Neural progenitor cell (in vitro differentiated cells): ENCODE data around the gene DDAH1.

ENCODE experiments used
- CTCF ChIP-seq: fragments of 200-600 bp; sonication (generic); IDR thresholded peaks from 2 replicates; pipeline ENCODE4 v1.5.1; 2017; ENCODE audit warnings: antibody characterized with exemption, mild to moderate bottlenecking
- EZH2 ChIP-seq: fragments of 200-600 bp; sonication (generic); IDR thresholded peaks from 2 replicates; pipeline ENCODE4 v1.6.1; 2017; ENCODE audit warnings: antibody characterized with exemption, mild to moderate bottlenecking, moderate library complexity

- no peak for TF ChIP-seq EZH2
- no peak for TF ChIP-seq CTCF
Measured at GRCh38 chr1:85289207-85289847, 175.6 kb downstream of the DDAH1 start.
